ENCODE data around the gene SYNDIG1. TPM values are rescaled to one million over a fixed set of nuclear protein-coding genes. Genes with fewer than 3 reads are reported as not detected.

Gene SYNDIG1
- total RNA-seq, 1 donor from 2014 or later: 5.7 TPM

- no peak overlapping the region for H3K9ac ChIP-seq (ENCODE audit: low read length)
- FAIRE-seq (no peak), DNase-seq (ENCODE audit: low read depth) (peak; percentile 41)
- no peak overlapping the region for H3K27ac Mint-ChIP-seq (ENCODE audit: unreplicated experiment)
- TF ChIP-seq CTCF (IDR thresholded peaks at IDR 0.05; ENCODE audit: insufficient read depth, low read depth, low read length): no peak
- TF ChIP-seq EZH2 (IDR thresholded peaks at IDR 0.05; ENCODE audit: insufficient read depth, low read length): no peak
- H3K4me1 Mint-ChIP-seq (ENCODE audit: low read depth, unreplicated experiment): peaks cover 9% of the 10 kb centered on the region
- H3K4me3 ChIP-seq (ENCODE audit: insufficient read depth, low read depth, low read length): no peak overlapping the region
- no peaks in the 10 kb centered on the region for H3K36me3 ChIP-seq (ENCODE audit: insufficient read depth, low read length)
- H4K20me1 ChIP-seq (ENCODE audit: insufficient read depth, low read length): no peaks in the 10 kb centered on the region
- H3K4me2 ChIP-seq (ENCODE audit: low read length): peak overlapping the region; percentile 49
- no peaks in the 10 kb centered on the region for H3K9me3 ChIP-seq (ENCODE audit: insufficient read depth, low read depth, low read length)
- H3K36me3 Mint-ChIP-seq (ENCODE audit: low read depth, unreplicated experiment): no peaks in the 10 kb centered on the region
- H3K27me3 ChIP-seq (ENCODE audit: insufficient read depth, low read length): no peaks in the 10 kb centered on the region
- H3K79me2 ChIP-seq (ENCODE audit: insufficient read depth, low read length): no peaks in the 10 kb centered on the region
- H2AFZ ChIP-seq (ENCODE audit: low read depth, low read length): no peak overlapping the region
- H3K9me3 Mint-ChIP-seq (ENCODE audit: unreplicated experiment): no peaks in the 10 kb centered on the region
- peaks cover 3% of the 10 kb centered on the region for H3K27me3 Mint-ChIP-seq (ENCODE audit: low read depth, unreplicated experiment)
- peak overlapping the region; percentile 36 for H3K27ac ChIP-seq (ENCODE audit: low read depth, low read length)
- no peak overlapping the region for H3K4me3 Mint-ChIP-seq (ENCODE audit: unreplicated experiment)
- H3K4me1 ChIP-seq (ENCODE audit: insufficient read depth, low read length): peaks cover 20% of the 10 kb centered on the region
Observed at GRCh38 chr20:24610341-24611115, 141.1 kb downstream of the SYNDIG1 start.

- Mint-ChIP-seq H3K4me1 (ENCODE audit: low read depth, unreplicated experiment) (peaks cover 9% of the 10 kb centered on the region), H3K36me3 (ENCODE audit: low read depth, unreplicated experiment) (no peaks in the 10 kb centered on the region), H3K27ac (ENCODE audit: unreplicated experiment) (no peak overlapping the region), H3K27me3 (ENCODE audit: low read depth, unreplicated experiment) (peaks cover 1% of the 10 kb centered on the region), H3K4me3 (ENCODE audit: unreplicated experiment) (no peak overlapping the region), H3K9me3 (ENCODE audit: unreplicated experiment) (no peaks in the 10 kb centered on the region)
- Histone ChIP-seq H3K36me3 (ENCODE audit: insufficient read depth, low read length) (no peaks in the 10 kb centered on the region), H3K9me3 (ENCODE audit: insufficient read depth, low read depth, low read length) (no peaks in the 10 kb centered on the region), H3K9ac (ENCODE audit: low read length) (no peak overlapping the region), H3K4me1 (ENCODE audit: insufficient read depth, low read length) (peaks cover 20% of the 10 kb centered on the region), H3K4me2 (ENCODE audit: low read length) (no peak overlapping the region), H3K27ac (ENCODE audit: low read depth, low read length) (no peak overlapping the region), H4K20me1 (ENCODE audit: insufficient read depth, low read length) (no peaks in the 10 kb centered on the region), H2AFZ (ENCODE audit: low read depth, low read length) (no peak overlapping the region), H3K79me2 (ENCODE audit: insufficient read depth, low read length) (no peaks in the 10 kb centered on the region), H3K27me3 (ENCODE audit: insufficient read depth, low read length) (no peaks in the 10 kb centered on the region), H3K4me3 (ENCODE audit: insufficient read depth, low read depth, low read length) (no peak overlapping the region)
- FAIRE-seq (no peak), DNase-seq (ENCODE audit: low read depth) (no peak)
- no peak for TF ChIP-seq EZH2 (IDR thresholded peaks at IDR 0.05; ENCODE audit: insufficient read depth, low read length)
- no peak for TF ChIP-seq CTCF (IDR thresholded peaks at IDR 0.05; ENCODE audit: insufficient read depth, low read depth, low read length)
Observed at GRCh38 chr20:24611360-24612140, 142.1 kb downstream of the SYNDIG1 start.

Measured in astrocyte (in vitro differentiated cells and primary cell).